GM19463 (cell line): ENCODE measurements around the gene PDE6B.
A peak's percentile ranks its signal among the peaks of the same experiment; 100 is the strongest.
"Not testable (repeated sequence)": the region's sequence is repeated elsewhere in the genome, so short reads cannot be mapped to it uniquely, and the experiment has no call there.

Experiments used
- ATAC-seq: cut with Tn5 transposase; IDR thresholded peaks from one replicate; pipeline ENCODE4 v1.9.1; 2021; ENCODE audit warnings: mild to moderate bottlenecking, moderate library complexity; ENCODE audit not compliant: unreplicated experiment

The PDE6B gene

DNA sequence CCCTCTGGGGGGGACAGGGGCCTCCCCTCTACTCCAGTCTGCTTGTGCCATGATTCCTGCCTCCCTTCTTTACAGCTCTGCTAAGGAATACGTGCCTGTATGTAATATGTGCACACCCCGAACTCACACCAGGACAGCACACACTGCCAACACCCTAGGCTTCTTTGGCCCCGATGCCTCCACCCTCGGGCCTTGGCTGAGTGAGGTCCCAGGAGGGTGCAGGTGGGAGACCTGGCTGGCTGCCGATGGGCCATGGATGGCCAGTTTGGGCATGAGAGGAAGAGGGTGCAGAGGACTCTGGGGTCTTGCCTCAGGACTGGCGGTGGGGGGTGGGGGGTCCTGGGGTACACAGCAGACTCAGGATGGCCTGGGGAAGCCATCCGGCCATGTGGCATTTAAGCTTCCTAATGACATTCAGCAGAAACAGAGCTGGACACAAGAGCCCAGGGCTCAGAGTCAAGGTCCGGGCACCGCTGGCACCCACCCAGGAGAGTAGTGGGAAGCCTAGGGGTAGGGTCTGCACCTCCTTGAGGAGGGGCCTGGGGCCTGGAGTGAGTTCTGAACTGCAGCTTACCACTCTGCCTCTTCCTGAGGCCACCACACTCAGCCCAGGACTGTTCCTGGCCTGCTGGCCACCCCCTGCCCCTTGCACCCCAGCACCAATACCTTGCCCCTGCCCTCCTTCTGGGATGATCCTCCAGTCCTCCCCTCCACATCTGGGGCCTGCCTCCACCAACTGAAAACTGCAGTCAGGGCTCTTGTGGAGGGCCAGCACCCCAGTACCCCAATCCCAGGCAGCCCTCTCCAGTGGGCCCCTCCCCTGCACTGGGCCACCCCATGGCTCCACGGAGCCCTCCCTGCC lies 78.2 kb downstream of the PDE6B start:
- no peak for ATAC-seq

DNA sequence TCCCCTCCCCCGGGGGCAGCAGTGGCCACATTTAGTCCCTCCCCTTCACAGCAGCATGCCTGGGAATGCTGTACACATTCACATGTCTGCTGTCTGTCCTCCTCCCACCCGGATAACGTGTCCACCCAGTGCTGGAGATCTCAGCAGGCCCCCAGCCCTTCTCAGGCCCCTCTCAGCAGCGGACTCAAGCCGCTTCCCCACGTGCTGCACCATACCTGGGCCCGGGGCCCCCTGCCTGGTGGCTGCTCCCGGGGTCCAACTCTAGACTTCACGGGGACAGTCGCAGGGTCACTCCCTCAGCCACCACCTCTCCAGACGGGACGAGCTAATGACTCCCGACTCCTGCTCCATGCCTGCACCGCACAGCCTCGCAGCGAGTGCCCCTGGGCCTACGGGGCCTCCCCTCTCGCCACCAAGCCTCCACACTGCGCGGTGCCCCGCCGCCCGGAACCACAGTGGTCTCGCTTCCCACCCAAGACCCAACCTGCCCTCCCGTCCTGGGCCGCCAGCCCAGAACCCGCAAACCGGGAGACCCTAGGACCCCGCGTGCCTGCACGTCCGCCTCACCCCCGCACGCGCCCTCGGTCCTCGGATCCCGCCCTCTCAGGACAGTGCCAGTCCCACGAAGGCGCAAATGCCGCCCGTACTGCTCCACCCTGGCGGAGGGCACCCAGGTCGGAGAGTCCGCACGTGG lies 79.0 kb downstream of the PDE6B start:
- no peak for ATAC-seq

DNA sequence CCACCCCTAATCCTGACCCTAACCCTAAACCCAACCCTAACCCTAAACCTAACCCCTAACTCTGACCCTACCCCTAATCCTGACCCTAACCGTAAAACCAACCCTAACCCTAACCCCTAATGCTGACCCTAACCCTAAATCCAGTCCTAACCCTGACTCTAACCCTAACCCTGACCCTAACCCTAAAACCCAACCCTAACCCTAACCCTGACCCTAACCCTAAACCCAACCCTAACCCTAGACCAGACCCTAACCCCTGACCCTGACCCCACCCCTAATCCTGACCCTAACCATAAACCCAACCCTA lies 79.6 kb downstream of the PDE6B start:
- ATAC-seq: no peak

DNA sequence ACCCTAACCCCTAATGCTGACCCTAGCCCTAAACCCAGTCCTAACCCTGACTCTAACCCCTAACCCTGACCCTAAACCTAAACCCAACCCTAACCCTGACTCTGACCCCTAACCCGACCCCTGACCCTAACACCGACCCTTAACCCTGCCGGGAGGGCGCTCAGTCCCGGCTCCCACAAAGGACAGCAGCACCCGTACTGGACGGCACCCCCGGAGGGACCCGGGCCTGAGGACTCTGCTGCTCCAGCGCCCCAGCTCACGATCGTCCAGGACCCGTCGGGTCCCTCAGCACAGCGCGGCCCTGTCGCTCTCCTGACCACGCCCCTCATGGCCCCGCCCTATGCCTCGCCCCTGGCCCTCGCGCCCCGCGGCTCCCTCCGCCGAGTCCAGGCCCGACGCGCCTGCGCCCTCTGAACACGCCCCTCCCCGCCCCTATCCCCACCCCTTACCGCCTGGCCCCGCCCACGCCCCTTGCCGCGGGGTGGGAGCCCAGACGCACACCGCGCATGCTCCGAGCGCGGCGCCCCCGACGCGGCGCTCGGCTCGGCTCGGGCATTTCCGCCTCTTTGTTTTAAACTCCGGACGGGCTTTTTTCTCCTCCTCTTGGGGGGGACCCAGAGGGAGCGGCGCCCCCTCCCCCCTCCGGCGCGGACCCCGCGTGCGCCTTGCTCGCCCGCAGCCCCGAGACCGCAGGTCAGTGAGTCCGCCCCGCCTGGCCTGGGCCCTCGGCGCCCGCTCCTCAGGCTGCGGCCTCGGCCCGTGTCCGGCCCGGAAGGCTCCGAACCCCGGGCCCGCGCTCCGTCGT lies 80.1 kb downstream of the PDE6B start, which contains the start of gene PCGF3:
Gene PCGF3, plus strand, starts transcription at position 555 of the 805 bp plus-strand sequence. CDS start 27,849 bp downstream, outside the sequence.
- ATAC-seq: peak; percentile 93

DNA sequence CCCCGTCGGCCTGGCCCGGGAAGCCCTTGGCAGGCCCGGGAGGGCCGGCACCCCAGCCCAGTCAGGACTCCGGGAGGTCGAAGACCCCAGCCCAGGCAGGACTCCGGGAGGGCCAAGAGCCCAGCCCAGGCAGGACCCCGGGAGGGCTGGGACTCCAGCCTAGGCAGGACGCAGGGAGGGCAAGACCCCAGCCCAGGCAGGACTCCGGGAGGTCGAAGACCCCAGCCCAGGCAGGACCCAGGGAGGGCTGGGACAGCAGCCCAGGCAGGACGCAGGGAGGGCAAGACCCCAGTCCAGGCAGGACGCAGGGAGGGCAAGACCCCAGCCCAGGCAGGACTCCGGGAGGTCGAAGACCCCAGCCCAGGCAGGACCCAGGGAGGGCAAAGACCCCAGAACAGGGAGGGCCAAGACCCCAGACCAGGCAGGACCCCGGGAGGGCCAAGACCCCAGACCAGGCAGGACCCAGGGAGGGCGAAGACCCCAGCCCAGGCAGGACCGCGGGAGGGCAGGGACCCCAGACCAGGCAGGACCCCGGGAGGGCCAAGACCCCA lies 80.8 kb downstream of the PDE6B start:
- ATAC-seq: not testable (repeated sequence)

DNA sequence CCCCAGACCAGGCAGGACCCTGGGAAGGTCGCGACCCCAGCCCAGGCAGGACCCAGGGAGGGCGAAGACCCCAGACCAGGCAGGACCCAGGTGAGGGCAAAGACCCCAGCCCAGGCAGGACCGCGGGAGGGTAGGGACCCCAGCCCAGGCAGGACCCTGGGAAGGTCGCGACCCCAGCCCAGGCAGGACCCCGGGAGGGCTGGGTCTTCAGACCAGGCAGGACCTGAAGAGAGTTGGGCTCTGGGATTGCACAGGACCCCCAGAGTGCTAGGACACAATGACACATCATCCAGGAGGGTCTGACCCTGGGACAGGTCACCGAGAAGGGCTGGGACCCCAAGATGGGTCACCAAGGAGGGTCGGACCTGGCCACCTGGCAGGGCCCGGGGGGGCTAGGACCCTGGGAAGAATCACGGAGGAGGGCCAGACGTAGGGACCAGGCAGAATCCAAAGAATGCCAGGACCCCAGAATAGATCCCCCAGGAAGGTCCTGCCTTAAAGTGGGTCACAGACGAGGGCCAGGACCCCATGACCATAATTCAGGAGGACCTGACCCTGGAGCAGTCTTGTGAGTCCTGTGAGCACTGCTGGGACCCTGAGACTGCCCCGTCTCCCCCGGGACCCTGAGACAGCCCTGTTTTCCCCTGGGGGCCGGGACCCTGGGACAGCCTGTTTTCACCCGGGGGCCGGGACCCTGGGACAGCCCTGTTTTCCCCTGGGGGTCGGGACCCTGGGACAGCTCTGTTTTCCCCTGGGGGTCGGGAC lies 81.6 kb downstream of the PDE6B start:
- ATAC-seq: no peak

DNA sequence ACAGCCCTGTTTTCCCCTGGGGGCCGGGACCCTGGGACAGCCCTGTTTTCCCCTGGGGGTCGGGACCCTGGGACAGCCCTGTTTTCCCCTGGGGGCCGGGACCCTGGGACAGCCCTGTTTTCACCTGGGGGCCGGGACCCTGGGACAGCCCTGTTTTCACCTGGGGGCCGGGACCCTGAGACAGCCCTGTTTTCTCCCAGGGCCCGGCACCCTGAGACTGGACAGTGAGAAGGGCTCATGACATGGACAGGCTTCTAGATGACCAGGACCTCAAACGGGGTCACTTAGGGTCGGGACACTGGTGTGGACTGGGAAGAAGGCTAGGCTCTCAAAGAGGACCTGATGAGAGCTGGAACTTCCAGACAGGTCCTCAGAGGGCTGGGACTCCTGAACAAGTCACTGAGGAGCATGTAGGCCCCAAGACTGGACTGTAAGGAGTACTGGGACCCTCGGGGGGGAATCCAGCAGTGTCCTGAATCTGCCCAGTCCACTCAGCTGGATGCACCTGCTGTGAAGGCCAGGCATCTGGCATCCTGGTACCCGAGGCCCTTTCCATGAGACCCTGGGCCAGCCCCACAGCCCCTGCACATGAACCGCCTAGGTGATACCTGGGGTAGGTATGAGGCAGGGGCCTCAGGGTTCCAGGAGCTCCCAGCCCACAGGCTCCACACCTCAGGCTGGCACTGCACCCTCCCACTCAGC lies 82.7 kb downstream of the PDE6B start:
- no peak for ATAC-seq

DNA sequence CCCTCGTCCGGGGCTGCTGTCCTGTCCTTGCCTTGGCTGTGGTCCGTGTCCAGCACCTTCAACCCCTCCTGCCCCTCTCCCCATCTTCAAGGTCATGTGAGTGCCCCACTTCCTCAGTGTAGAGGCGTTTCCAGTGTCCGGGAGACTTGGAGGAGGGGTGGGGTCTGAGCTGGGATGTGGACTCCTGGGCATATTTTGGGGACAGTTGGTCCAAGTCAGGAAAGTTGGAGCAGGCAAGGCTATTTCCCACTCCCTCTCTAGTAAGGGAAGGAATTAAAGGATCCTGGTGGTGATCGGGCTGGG lies 83.2 kb downstream of the PDE6B start:
- ATAC-seq: no peak

DNA sequence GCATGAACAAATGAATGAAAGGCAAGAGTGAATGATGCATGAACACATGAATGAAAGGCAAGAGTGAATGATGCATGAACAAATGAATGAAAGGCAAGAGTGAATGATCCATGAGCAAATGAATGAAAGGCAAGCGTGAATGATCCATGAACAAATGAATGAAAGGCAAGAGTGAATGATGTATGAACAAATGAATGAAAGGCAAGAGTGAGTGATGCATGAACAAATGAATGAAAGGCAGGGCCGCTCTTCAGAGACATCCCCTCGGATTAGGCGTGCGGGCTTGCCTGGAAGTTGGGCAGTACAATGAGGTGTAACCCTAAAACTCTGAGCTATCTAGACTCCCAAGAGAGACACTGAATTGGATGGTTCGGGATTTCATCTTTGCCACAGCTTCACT lies 84.0 kb downstream of the PDE6B start:
- ATAC-seq: no peak

DNA sequence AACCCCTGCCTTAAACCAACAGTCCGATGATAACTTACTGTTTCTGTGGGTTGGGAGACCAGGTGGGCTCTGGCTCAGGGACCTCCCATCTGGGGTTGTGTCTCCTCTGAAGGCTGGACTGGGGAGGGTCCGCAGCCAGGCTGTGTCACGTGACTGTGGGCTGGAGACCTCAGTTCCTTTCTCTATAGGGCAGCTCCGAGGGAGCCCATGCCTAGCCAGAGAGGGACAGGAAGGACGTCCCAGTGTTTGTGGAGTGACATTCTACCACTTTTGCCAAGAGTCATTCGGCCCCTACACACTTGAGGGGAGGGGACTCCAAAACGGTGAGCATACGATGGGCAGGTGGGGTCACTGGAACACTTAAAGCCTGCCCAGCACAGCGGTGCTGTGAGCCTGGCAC lies 84.7 kb downstream of the PDE6B start:
- ATAC-seq: no peak

DNA sequence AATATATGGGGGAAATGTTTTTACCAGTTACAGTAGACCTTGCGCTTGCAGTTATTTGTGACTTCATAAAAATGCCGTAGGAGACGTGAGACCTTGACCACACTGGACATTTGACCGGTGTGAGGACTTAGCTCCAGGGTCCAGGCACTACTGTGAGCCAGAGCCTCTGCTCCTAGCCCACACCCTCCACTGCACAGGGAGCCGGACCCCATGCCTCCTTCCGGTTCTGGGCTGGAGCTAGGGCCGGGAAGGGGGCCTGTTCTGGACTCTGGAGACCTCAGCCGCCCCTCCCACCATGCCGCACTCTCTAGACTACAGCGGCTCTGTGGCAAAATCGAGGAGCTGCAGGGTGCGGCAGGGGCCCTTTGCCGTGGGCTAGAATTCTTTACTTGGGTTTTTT lies 85.5 kb downstream of the PDE6B start:
- no peak for ATAC-seq

DNA sequence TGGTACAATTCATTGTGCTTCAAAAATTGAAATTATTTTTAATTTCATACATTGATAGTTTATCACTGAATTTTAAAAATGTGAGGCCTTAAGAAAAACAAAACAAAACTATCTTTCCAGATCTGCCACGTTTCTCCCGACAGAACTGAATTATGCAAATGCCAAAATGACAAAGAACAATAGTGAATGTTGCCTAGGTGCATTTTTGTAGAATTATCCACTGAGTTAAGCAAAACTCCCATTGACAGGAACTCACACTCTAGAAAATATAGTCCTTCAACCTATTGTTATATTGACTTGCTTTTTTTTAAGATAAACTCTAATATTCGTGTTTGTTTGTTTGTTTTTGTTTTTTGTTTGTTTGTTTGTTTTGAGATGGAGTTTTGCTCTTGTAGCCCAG lies 86.7 kb downstream of the PDE6B start:
- no peak for ATAC-seq

DNA sequence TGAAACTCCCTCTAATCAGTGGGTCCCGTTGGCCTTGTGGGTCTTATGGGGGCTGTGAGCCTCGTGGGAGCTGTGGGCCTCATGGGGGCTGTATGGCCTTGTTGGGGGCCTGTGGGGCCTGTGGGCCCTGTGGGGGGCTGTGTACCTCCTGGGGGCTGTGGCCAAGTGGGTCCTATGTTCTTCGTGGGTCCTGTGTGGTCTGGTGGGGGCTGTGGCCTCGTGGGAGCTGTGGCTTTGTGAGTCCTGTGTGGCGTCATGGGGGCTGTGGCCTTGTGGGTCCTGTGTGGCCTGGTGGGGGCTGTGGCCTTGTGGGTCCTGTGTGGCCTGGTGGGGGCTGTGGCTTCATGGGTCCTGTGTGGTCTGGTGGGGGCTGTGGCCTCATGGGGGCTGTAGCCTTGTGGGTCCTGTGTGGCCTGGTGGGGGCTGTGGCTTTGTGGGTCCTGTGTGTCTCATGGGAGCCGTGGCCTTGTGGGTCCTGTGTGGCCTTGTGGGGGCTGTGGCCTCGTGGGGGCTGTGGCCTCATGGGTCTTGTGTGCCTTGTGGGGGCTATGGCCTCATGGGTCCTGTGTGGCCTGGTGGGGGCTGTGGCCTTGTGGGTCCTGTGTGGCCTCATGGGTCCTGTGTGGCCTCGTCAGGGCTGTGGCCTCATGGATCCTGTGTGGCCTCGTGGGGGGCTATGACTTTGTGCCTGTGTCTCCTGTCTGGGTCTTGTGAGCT lies 87.7 kb downstream of the PDE6B start:
- no peak for ATAC-seq

DNA sequence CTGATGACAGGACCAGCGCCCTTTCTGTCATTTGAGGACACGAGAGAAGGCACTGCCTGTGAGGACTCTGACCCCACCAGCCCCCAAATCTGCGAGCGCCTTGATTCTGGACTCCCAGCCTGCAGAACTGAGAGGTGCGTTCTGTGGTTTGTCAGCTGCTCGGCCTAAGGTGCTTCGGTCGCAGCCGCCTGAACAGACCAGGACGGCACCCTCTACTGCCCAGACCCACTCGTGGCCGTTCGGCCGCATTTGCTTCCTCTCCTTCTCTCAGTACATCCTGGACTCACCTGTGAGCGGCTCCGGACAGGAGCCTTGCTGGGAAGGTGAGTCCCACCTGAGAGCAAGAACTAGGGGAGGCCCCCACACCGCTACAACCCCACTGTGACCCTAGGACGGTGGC lies 88.7 kb downstream of the PDE6B start:
- ATAC-seq: no peak

DNA sequence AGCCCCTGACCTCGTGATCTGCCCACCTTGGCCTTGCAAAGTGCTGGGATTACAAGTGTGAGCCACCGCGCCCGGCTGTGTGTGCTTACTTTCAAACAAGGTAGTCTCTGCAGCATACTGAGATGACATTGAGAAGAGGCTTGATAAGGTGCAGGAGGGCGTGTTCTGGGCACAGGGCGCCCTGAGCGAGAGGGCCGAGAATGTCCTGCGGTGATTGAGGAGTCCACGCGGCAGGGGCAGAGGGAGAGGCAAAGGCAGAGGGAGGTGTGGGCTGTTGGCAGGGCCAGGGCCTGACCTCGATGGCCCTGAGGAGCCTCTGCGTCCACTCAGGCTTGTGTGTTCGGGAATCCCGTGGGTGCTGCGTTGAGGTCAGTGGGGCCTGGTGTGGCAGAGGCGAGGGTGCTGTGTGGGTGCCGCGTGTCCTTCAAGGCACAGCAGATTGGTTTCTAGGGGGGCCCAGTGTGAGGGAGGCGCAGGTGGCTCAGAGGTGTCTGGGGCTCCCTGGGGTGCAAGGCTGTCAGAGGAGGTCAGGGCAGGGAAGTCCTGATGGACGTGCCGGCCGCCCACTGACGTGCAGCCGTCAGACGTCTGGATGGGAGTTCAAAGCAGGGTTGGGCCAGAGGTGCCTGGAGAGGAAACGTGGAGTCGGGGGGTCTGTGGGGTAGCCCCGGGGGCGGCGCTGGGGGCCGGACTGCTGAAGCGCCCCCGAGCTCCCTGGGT lies 92.4 kb downstream of the PDE6B start:
- no peak for ATAC-seq

DNA sequence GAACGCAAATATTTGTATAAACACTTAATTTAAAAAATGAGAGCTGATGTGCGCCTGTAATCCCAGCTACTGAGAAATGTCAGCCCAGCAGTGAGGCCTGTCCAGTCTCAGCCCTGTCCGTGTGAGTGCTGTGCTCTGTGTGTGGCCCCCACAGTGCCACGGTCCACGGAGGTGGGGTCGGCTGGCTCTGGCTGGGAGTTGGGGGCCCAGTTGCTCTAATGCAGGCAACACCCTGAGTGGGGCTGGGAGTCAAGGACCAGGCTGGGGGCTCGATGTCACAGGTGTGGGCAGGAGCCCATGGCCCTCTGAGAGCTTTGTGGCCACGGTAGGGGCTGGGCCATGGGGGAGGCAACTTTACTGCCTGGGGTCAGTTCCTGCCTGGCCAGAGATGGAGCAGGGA lies 93.1 kb downstream of the PDE6B start:
- no peak for ATAC-seq
